SH-SY5Y (cell line): ENCODE measurements around the gene PIAS1.

Experiments
- GATA2 ChIP-seq: IDR thresholded peaks from 2 replicates; pipeline ENCODE4 v1.6.1; 2011; ENCODE audit warnings: mild to moderate bottlenecking, low read depth, low read length
- GATA3 ChIP-seq: IDR thresholded peaks from 2 replicates; pipeline ENCODE4 v1.6.1; 2011; ENCODE audit warnings: low read depth, mild to moderate bottlenecking, low read length, moderate library complexity

Gene PIAS1

GRCh38 chr15:68204776-68205557, 150.9 kb downstream of the PIAS1 start, which contains the start of gene CALML4:
TSS of gene CALML4 (minus strand) at chr15:68205332. CDS start at chr15:68205247, 85 bp downstream.
- no peak for TF ChIP-seq GATA2
- no peak for TF ChIP-seq GATA3

- TF ChIP-seq GATA3, result no peak
- TF ChIP-seq GATA2, result no peak
These were observed 151.4 kb downstream of the PIAS1 start for GRCh38 chr15:68205558-68205944.

- TF ChIP-seq GATA3 (no peak), GATA2 (no peak)
These were observed 151.9 kb downstream of the PIAS1 start for GRCh38 chr15:68205954-68206539.

- no peak for TF ChIP-seq GATA3
- TF ChIP-seq GATA2, result no peak
These were observed 152.6 kb downstream of the PIAS1 start for GRCh38 chr15:68206711-68207151.

- TF ChIP-seq GATA3 (no peak), GATA2 (no peak)
These were observed 153.2 kb downstream of the PIAS1 start for GRCh38 chr15:68207176-68207935.

- TF ChIP-seq GATA2 (no peak), GATA3 (no peak)
These were observed 154.0 kb downstream of the PIAS1 start for GRCh38 chr15:68208136-68208535.

GRCh38 chr15:68208636-68209240, 154.6 kb downstream of the PIAS1 start:
- TF ChIP-seq GATA3, result no peak
- no peak for TF ChIP-seq GATA2

GRCh38 chr15:68209272-68209671, 155.2 kb downstream of the PIAS1 start:
- TF ChIP-seq GATA2, result no peak
- no peak for TF ChIP-seq GATA3

- TF ChIP-seq GATA3, result no peak
- TF ChIP-seq GATA2, result no peak
These were observed 155.8 kb downstream of the PIAS1 start for GRCh38 chr15:68209735-68210408.

- TF ChIP-seq GATA2 (no peak), GATA3 (no peak)
These were observed 156.3 kb downstream of the PIAS1 start for GRCh38 chr15:68210409-68210756.

GRCh38 chr15:68210821-68211655, 156.9 kb downstream of the PIAS1 start:
- TF ChIP-seq GATA2 (no peak), GATA3 (no peak)

GRCh38 chr15:68211656-68212320, 157.7 kb downstream of the PIAS1 start:
- TF ChIP-seq GATA2, result no peak
- TF ChIP-seq GATA3, result no peak
